K562 (cell line): ENCODE measurements around the gene ELOVL1. TPM values are rescaled to one million over a fixed set of nuclear protein-coding genes. Genes with fewer than 3 reads are reported as not detected.

Experiments used
- ADNP ChIP-seq: fragments of 200-800 bp; sonication (Bioruptor generic); IDR thresholded peaks from 2 replicates; pipeline ENCODE4 v1.6.1; 2016; ENCODE audit warnings: missing genetic modification characterization, missing compliant biosample characterization
- ESRRB ChIP-seq: fragments of 250-450 bp; sonication (Bioruptor Pico); IDR thresholded peaks from 2 replicates; pipeline ENCODE4 v1.5.0; 2020; ENCODE audit warnings: mild to moderate bottlenecking, moderate library complexity, borderline replicate concordance
- MTA1 ChIP-seq: fragments of 450-650 bp; IDR thresholded peaks from 2 replicates; pipeline ENCODE4 v1.6.1; 2017; ENCODE audit warnings: borderline replicate concordance
- PBX2 ChIP-seq, 2 experiments: IDR thresholded peaks in 1 of 2; conservative IDR thresholded peaks in 1 of 2; 2 replicates each; pipeline ENCODE4 v1.6.1; 2016; ENCODE audit warnings: low read depth in 2 of 2, mild to moderate bottlenecking in 1 of 2, missing compliant biosample characterization in 1 of 2, missing genetic modification characterization in 1 of 2, moderate library complexity in 1 of 2
- PYGO2 ChIP-seq: fragments of 450-650 bp; IDR thresholded peaks from 2 replicates; pipeline ENCODE4 v1.6.1; 2016; ENCODE audit warnings: mild to moderate bottlenecking, missing genetic modification characterization, moderate library complexity, missing compliant biosample characterization
- RAD21 ChIP-seq, 2 experiments: fragments of 250-450 bp in 1 of 2; fragments of 450-650 bp in 1 of 2; sonication (Bioruptor Pico) in 1 of 2; formaldehyde crosslinking in 1 of 2; IDR thresholded peaks in 1 of 2; conservative IDR thresholded peaks in 1 of 2; 2 replicates each; pipeline versions ENCODE4 v1.4.0 to v1.8.0; 2020 to 2022; ENCODE audit warnings: mild to moderate bottlenecking in 2 of 2, moderate library complexity in 1 of 2
- RHOXF2B ChIP-seq: fragments of 250-450 bp; sonication (Bioruptor Pico); conservative IDR thresholded peaks from 2 replicates; pipeline ENCODE4 v1.5.1; 2021
- RNF2 ChIP-seq: sonication (generic); IDR thresholded peaks from 2 replicates; pipeline ENCODE4 v1.6.1; 2016
- SIN3B ChIP-seq: fragments of 450-650 bp; IDR thresholded peaks from 2 replicates; pipeline ENCODE4 v1.6.1; 2017; ENCODE audit warnings: low read depth, mild to moderate bottlenecking, moderate library complexity
- SMARCA4 ChIP-seq: fragments of 450-650 bp; IDR thresholded peaks from 2 replicates; pipeline ENCODE4 v1.6.1; 2016
- THRA ChIP-seq: fragments of 450-650 bp; IDR thresholded peaks from 2 replicates; pipeline ENCODE4 v1.6.1; 2017; ENCODE audit warnings: mild to moderate bottlenecking, moderate library complexity
- XRCC5 ChIP-seq: fragments of 200-400 bp; formaldehyde crosslinking; IDR thresholded peaks from 2 replicates; pipeline ENCODE4 v1.6.1; 2017; ENCODE audit warnings: low read depth, mild to moderate bottlenecking, low read length
- polyA plus RNA-seq, 8 experiments: library from polyadenylated mRNA; depleted of rRNA in 4 of 8; stranded (reverse) in 5 of 8; unstranded in 3 of 8; fragments of >200 nt; fragmentation: Nextera tagmentation in 2 of 8; fragmentation: Illumina TruSeq in 1 of 8; extraction: Ambion mirVana in 2 of 8; extraction: Trizol in 1 of 8; gene quantifications; 2 replicates each; pipeline versions ENCODE4 v1.2.1 to v1.2.3, GENCODE V29; 2011 to 2014; ENCODE audit warnings: inconsistent platforms in 1 of 8, missing spikeins in 1 of 8
- total RNA-seq, 7 experiments: library from RNA; depleted of rRNA in 6 of 7; stranded (reverse); fragments of >200 nt in 6 of 7; fragmentation: Illumina TruSeq in 2 of 7; extraction: Trizol in 2 of 7; gene quantifications; 2 replicates each; pipeline versions ENCODE4 v1.2.1 to v1.2.3, GENCODE V29; 2011 to 2021; ENCODE audit warnings: low replicate concordance in 1 of 7
- TF ChIP-seq, protein P1 (sequence below): fragments of 450-650 bp; IDR thresholded peaks from 2 replicates; pipeline ENCODE4 v1.6.1; 2016
- TF ChIP-seq, protein P2 (sequence below): sonication (generic); formaldehyde crosslinking; IDR thresholded peaks from 2 replicates; pipeline ENCODE4 v1.8.1; 2022; ENCODE audit warnings: missing genetic modification reagents

ELOVL1 gene
- total and polyA plus RNA-seq, 9 of the 15 experiments (the other 6 are each of a cell fraction or from before 2014, with no cell fraction given): 51.0 to 157 (median 70.3) TPM

DNA sequence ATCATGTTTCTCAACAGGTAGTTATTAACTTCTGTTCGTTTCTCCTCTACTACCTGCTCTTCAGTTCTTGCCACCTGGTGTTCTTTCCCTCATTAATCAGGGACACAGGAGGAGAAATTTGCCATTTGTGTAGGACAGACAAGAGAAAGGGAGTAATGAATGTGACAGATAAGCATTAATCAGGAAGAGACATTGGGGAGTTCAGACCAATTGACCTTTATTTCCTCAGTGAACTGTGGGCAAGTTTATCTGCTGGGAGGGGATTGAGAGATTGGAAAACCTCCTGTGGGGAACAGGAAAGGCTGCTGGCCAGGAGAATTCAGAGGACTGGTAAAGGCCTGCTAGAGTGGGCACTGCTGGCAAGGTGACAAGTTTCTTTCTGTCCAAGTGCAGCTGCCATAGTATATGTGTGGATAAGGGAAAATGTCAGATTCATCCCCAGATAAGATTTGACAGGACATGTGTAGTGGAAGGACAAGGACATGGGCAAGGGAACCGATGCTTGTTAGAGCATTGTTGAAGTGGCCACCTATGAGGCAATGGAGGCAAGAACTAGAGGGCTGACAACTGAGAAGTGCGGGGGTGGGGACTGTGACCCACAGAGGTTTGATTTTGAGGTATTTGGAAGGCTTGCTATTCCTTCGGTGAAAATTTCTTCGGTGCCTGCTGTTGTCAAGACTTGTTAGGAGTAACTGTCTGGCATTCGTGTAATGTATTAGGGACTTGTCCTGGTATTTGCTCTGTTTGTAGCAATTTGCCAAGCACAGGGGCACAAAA lies 34.5 kb upstream of the ELOVL1 start (continued):
- TF ChIP-seq, protein P1, sequence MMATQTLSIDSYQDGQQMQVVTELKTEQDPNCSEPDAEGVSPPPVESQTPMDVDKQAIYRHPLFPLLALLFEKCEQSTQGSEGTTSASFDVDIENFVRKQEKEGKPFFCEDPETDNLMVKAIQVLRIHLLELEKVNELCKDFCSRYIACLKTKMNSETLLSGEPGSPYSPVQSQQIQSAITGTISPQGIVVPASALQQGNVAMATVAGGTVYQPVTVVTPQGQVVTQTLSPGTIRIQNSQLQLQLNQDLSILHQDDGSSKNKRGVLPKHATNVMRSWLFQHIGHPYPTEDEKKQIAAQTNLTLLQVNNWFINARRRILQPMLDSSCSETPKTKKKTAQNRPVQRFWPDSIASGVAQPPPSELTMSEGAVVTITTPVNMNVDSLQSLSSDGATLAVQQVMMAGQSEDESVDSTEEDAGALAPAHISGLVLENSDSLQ: peak; percentile 32; the same call in 1 of the 2 replicates
- TF ChIP-seq RHOXF2B: no peak
- peak; percentile 60 for TF ChIP-seq SMARCA4
- TF ChIP-seq PYGO2: no peak
- TF ChIP-seq RAD21 (CRISPR knock-in tag; conservative IDR thresholded peaks at IDR 0.05 in 1 of 2, IDR thresholded peaks at IDR 0.05 in 1 of 2): no peak
- no peak for TF ChIP-seq SIN3B
- no peak for TF ChIP-seq ADNP (tag)
- TF ChIP-seq, protein P2, sequence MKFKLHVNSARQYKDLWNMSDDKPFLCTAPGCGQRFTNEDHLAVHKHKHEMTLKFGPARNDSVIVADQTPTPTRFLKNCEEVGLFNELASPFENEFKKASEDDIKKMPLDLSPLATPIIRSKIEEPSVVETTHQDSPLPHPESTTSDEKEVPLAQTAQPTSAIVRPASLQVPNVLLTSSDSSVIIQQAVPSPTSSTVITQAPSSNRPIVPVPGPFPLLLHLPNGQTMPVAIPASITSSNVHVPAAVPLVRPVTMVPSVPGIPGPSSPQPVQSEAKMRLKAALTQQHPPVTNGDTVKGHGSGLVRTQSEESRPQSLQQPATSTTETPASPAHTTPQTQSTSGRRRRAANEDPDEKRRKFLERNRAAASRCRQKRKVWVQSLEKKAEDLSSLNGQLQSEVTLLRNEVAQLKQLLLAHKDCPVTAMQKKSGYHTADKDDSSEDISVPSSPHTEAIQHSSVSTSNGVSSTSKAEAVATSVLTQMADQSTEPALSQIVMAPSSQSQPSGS: no peak
- TF ChIP-seq THRA: no peak
- 0 out of 2 replicates have a peak, but pooled peaks have one; percentile 24 for TF ChIP-seq MTA1
- no peak for TF ChIP-seq RNF2
- TF ChIP-seq XRCC5: no peak
- TF ChIP-seq ESRRB (CRISPR knock-in tag): no peak
- TF ChIP-seq PBX2 (CRISPR knock-in tag; IDR thresholded peaks at IDR 0.05; ENCODE audit: low read depth): no peak
- TF ChIP-seq PBX2 (tag; conservative IDR thresholded peaks at IDR 0.05; ENCODE audit: low read depth): peak; percentile 39; the same call in 1 of the 2 replicates
